Measurements from ENCODE around the gene EGFL6. TPM values are rescaled to one million over a fixed set of nuclear protein-coding genes. Genes with fewer than 3 reads are reported as not detected.

The EGFL6 gene
- total RNA-seq, 2 experiments from 2014 or later = 0.58 to 0.64 TPM

DNA sequence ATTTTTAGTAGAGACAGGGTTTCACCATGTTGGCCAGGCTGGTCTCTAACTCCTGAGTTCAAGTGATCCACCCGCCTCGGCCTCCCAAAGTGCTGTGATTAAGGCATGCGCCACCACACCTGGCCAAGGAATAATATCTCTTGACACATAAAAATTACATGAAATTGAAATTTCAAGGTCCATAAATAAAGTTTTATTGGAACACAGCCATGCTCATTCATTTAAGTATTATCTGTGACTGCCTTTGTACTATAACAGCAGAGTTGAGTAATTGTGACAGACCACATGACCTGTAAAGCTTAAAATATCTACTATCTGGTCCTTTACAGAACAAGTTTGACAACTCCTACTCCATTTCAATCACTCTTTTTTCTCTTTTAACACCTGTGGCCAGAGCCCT is 17.8 kb upstream of the EGFL6 start:
- Mint-ChIP-seq H3K36me3 (no peaks in the 10 kb centered on the region), H3K27ac (no peak overlapping the region), H3K4me1 (ENCODE audit: low read depth) (peaks cover 12% of the 10 kb centered on the region), H3K4me3 (no peak overlapping the region), H3K27me3 (peaks cover 9% of the 10 kb centered on the region), H3K9me3 (no peaks in the 10 kb centered on the region)
- intact Hi-C loops (cut with micrococcal nuclease) = loop anchor here (2.0 kb wide), 1 partner anchor 19 kb away; no protein-coding TSS in a partner anchor
- CTCF ChIA-PET = interaction anchor here (1.2 to 1.7 kb wide), 2 partner anchors 45 to 94 kb away, joined by 3 to 4 read pairs; no protein-coding TSS in a partner anchor
- POLR2A ChIA-PET = no interaction called here
- no peak for DNase-seq

DNA sequence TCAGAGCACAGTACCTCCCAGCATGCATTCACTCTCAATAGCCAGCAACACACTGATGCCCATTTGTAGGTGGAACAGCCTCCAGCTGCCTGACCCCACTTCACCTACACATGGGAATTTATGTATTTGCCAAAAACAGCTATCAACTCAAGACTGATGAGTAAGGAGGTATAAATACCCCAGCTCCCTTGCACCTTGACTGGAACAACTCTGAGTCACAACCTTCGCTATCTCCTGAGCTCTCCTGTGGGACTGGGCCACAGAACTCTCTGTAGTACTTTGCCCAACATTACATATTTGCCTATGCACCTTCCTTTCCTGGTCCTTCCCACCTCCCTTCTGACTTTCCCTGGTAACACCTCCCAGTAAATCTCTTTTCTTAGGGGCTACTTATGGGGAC is 16.5 kb upstream of the EGFL6 start:
- ChIA-PET POLR2A (no interaction called here), CTCF (interaction anchor here (1.7 kb wide), 1 partner anchor 46 kb away, joined by 4 read pairs; no protein-coding TSS in a partner anchor)
- H3K4me3 Mint-ChIP-seq = no peak overlapping the region
- no peak for DNase-seq
- H3K4me1 Mint-ChIP-seq (ENCODE audit: low read depth) = peaks cover 12% of the 10 kb centered on the region
- H3K36me3 Mint-ChIP-seq = no peaks in the 10 kb centered on the region
- H3K27ac Mint-ChIP-seq = no peak overlapping the region
- intact Hi-C loops (cut with micrococcal nuclease) = no loop called here
- H3K9me3 Mint-ChIP-seq = no peaks in the 10 kb centered on the region
- peaks cover 8% of the 10 kb centered on the region for H3K27me3 Mint-ChIP-seq

DNA sequence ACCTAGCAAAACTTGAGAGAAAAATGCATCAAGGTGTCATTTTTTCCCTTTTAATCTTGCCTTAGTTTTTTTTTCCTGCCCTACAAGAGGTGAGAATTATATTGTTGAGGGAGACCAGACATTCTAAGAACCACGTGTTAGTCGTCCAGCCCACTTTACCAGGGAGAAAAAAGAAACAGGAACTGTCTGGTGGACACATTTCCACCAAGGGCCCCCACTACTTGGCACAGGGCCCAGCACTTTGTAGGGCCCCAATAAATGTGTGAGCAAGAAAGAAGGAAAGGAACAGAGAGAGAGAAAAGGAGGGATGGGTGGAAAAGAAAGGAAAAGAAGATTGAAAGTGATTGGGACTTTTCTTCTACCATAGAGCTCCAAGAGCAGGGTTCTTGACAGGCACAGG is 3.9 kb upstream of the EGFL6 start:
- H3K27me3 Mint-ChIP-seq = peaks cover 27% of the 10 kb centered on the region
- intact Hi-C loops (cut with micrococcal nuclease) = no loop called here
- no peak overlapping the region for H3K27ac Mint-ChIP-seq
- no peak overlapping the region for H3K4me3 Mint-ChIP-seq
- no peaks in the 10 kb centered on the region for H3K36me3 Mint-ChIP-seq
- CTCF ChIA-PET = no interaction called here
- H3K4me1 Mint-ChIP-seq (ENCODE audit: low read depth) = peaks cover 9% of the 10 kb centered on the region
- POLR2A ChIA-PET = no interaction called here
- H3K9me3 Mint-ChIP-seq = no peaks in the 10 kb centered on the region
- DNase-seq = no peak

DNA sequence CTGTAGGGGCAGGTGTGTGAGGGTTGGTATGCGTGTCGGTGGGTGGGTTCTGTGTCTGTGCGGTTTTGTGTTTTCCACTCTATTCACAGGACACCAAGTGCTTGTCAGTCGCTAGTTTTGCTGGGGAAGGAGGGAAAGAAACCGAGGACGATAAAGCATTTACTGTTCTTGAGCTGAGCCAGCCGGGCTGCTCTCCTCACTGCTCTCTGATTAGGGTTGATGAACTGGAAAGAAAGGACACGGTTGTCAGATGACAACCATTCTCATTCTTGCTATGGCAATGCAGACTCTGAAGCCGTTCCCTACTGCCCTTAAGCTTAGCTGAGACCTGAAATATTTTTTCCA is 832 bp downstream of the EGFL6 start:
- Mint-ChIP-seq H3K36me3 (no peaks in the 10 kb centered on the region), H3K27me3 (peaks cover 24% of the 10 kb centered on the region), H3K27ac (no peak overlapping the region), H3K4me3 (peak overlapping the region; percentile 26), H3K4me1 (ENCODE audit: low read depth) (peaks cover 20% of the 10 kb centered on the region), H3K9me3 (no peaks in the 10 kb centered on the region)
- DNase-seq = no peak
- ChIA-PET CTCF (no interaction called here), POLR2A (no interaction called here)
- intact Hi-C loops (cut with micrococcal nuclease) = loop anchor here (2.0 kb wide), 1 partner anchor 19 kb away; no protein-coding TSS in a partner anchor

DNA sequence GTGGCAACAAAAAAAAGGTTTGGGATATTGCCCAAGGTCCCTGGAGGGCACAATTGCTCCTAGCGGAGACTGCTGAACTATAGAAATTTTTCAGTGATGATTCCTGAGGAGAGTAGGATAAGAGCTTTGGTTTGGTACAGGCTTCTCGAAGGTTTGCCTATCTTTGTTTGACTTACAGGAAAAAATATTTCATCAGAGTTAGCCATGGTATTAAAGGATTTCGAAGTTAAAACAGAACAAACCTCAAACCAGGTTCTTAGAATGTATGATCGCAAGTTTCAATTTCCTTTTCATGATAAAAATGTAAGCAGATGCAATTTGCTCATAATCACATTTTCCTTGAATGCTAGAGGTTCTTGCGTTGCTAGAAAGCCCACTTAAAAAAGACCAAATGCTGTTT is 1.7 kb downstream of the EGFL6 start:
- ChIA-PET CTCF (no interaction called here), POLR2A (no interaction called here)
- Mint-ChIP-seq H3K4me1 (ENCODE audit: low read depth) (peaks cover 20% of the 10 kb centered on the region), H3K4me3 (no peak overlapping the region), H3K27ac (no peak overlapping the region), H3K27me3 (peaks cover 22% of the 10 kb centered on the region), H3K36me3 (no peaks in the 10 kb centered on the region), H3K9me3 (no peaks in the 10 kb centered on the region)
- intact Hi-C loops (cut with micrococcal nuclease) = loop anchor here (2.0 kb wide), 1 partner anchor 20 kb away; no protein-coding TSS in a partner anchor
- no peak for DNase-seq

DNA sequence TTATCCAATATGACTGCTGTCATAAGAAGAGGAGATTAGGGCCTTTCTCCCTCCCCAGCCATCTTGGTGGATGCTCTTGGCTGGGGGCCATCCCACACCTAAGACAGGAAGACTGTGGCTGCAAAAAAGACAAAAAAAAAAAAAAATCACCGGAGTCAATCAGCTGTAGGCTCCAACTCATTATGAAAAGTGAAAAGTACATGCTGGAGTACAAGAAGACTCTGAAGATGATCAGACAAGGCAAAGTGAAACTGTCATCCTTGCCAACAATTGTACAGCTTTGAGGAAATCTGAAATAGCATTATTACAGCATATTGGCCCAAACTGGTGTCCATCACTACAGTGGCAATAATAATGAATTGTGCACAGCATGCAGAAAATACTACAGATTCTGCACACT is 5.2 kb downstream of the EGFL6 start:
- POLR2A ChIA-PET = interaction anchor here (0.7 kb wide), 1 partner anchor 441 kb away, joined by 5 read pairs; no protein-coding TSS in a partner anchor
- intact Hi-C loops (cut with micrococcal nuclease) = no loop called here

DNA sequence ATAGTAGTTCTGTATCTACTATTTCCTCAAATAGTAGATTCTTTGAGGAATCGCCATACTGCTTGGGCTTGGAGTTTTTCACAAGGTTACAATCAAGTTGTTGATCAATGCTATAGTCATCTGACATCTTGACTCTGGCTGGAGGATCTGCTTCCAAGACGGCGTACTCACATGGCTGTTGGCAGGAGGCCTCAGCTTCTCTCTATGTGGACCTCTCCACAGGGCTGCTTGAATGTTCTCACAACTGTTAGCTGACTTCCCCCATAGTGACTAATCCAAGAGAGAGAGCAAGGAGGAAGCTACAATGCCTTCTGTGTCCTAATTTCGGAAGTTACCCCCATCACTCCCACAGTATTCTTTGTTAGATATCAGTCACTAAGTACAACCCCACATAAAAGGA is 10.3 kb downstream of the EGFL6 start:
- CTCF ChIA-PET = no interaction called here
- no peaks in the 10 kb centered on the region for H3K9me3 Mint-ChIP-seq
- no peak overlapping the region for H3K4me3 Mint-ChIP-seq
- no peak overlapping the region for H3K27ac Mint-ChIP-seq
- intact Hi-C loops (cut with micrococcal nuclease) = no loop called here
- POLR2A ChIA-PET = no interaction called here
- peaks cover 9% of the 10 kb centered on the region for H3K27me3 Mint-ChIP-seq
- no peaks in the 10 kb centered on the region for H3K36me3 Mint-ChIP-seq
- peaks cover 2% of the 10 kb centered on the region for H3K4me1 Mint-ChIP-seq (ENCODE audit: low read depth)
- no peak for DNase-seq

More for the DNA sequence above, 5.2 kb downstream of the EGFL6 start:
- H3K27ac Mint-ChIP-seq = no peak overlapping the region
- CTCF ChIA-PET = interaction anchor here (0.7 kb wide), 1 partner anchor 396 kb away, joined by 4 read pairs; no protein-coding TSS in a partner anchor
- no peak for DNase-seq
- no peak overlapping the region for H3K4me3 Mint-ChIP-seq
- peaks cover 7% of the 10 kb centered on the region for H3K27me3 Mint-ChIP-seq
- H3K4me1 Mint-ChIP-seq (ENCODE audit: low read depth) = peaks cover 16% of the 10 kb centered on the region
- H3K9me3 Mint-ChIP-seq = no peaks in the 10 kb centered on the region
- H3K36me3 Mint-ChIP-seq = no peaks in the 10 kb centered on the region

DNA sequence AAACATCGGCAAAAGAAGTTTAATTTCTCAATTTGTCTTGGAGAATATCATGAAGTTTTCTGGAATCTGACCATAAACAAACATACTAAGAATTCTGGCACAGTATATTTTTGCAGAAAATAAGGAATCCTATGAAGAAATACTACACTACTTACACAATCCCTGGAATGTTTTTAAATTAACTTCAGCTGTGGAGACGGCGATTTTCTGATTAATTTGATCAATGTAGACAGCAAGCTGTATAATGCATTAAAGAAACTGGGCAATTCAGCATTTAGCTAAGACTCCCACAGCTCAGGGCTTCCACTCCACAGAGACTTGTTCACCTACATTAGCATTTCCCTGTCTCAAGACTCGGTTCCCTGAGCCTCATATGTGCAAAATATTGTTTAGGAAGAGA is 12.2 kb downstream of the EGFL6 start:
- no peaks in the 10 kb centered on the region for H3K9me3 Mint-ChIP-seq
- ChIA-PET CTCF (no interaction called here), POLR2A (no interaction called here)
- no peak overlapping the region for H3K27ac Mint-ChIP-seq
- H3K4me1 Mint-ChIP-seq (ENCODE audit: low read depth) = no peaks in the 10 kb centered on the region
- no peak overlapping the region for H3K4me3 Mint-ChIP-seq
- intact Hi-C loops (cut with micrococcal nuclease) = no loop called here
- no peak for DNase-seq
- H3K36me3 Mint-ChIP-seq = no peaks in the 10 kb centered on the region
- H3K27me3 Mint-ChIP-seq = peaks cover 13% of the 10 kb centered on the region

DNA sequence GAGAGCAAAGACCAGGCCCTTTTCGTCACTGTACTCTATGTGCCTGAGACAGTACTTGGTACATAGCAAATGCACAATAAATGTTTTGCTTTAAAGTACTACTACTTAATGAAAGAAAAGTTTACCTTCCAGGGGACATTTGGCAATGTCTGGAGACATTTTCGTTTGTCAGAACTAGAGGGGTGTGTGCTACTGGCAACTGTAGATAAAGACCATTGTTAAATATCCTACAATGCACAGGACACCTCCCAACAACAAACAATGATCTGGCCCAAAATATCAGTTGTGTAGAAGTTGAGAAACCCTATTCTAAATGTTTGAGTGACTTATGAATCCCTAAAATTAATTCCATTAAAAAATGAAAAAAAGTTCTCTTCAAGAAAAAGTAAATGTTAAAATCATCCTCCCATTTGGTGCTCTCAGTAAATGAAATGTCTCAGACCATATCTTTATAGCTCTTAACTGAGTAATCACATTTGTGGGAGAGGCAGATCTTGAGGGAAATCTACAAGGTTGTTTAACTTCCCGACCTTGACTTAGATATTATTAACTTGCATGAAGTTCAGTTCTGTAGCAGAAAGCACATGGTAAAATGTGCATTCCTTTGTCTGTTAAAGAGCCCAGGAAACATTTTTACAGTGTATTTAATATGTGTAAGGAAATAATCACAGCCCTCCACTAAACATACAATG is 18.5 kb downstream of the EGFL6 start:
- Mint-ChIP-seq H3K27me3 (peaks cover 11% of the 10 kb centered on the region), H3K4me3 (no peak overlapping the region), H3K4me1 (ENCODE audit: low read depth) (no peaks in the 10 kb centered on the region), H3K9me3 (no peaks in the 10 kb centered on the region), H3K36me3 (no peaks in the 10 kb centered on the region), H3K27ac (no peak overlapping the region)
- intact Hi-C loops (cut with micrococcal nuclease) = no loop called here
- POLR2A ChIA-PET = no interaction called here
- no peak for DNase-seq
- CTCF ChIA-PET = no interaction called here

DNA sequence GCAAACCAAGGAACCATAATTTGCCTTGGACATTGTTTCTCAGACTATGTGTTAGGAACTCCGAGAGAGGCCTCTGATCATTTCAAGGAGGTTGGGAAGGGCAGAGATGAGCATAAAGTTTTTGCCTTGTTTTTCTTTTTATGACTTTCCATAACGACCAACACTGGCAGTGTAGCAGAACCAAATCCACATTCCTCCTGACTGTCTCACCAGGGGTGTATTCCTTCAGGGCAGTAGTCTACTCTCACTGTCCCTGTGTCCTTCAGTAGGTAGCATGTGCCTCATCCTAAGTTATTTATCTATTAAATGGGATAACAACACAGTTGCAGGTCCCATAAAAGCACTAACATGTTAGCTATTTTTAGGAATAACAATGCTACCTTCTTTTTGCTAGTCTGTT is 20.8 kb downstream of the EGFL6 start:
- Mint-ChIP-seq H3K9me3 (no peaks in the 10 kb centered on the region), H3K4me3 (no peak overlapping the region), H3K4me1 (ENCODE audit: low read depth) (no peaks in the 10 kb centered on the region), H3K36me3 (no peaks in the 10 kb centered on the region), H3K27ac (no peak overlapping the region), H3K27me3 (peaks cover 4% of the 10 kb centered on the region)
- intact Hi-C loops (cut with micrococcal nuclease) = no loop called here
- POLR2A ChIA-PET = no interaction called here
- CTCF ChIA-PET = no interaction called here
- no peak for DNase-seq

DNA sequence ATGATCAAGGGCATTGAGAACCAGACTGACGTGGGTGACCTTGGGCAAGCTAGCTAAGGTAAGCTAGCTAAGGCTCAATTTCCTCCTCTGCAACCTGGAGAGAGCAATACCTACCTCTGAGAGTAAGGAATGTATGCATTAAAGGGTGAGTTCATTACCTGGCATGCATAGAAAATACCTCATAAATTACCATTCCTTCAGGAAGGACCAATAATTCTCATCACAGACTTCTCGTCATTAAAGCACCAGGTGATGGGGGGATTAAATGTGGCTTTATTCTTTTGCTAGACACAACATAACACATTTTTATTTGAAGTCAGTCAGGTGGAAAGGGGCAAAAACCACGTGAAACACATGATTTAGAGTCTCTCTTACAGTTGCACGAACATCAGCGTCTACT is 21.5 kb downstream of the EGFL6 start:
- no peaks in the 10 kb centered on the region for H3K36me3 Mint-ChIP-seq
- no peak overlapping the region for H3K4me3 Mint-ChIP-seq
- CTCF ChIA-PET = no interaction called here
- H3K27ac Mint-ChIP-seq = no peak overlapping the region
- intact Hi-C loops (cut with micrococcal nuclease) = no loop called here
- POLR2A ChIA-PET = no interaction called here
- H3K27me3 Mint-ChIP-seq = peaks cover 2% of the 10 kb centered on the region
- H3K9me3 Mint-ChIP-seq = no peaks in the 10 kb centered on the region
- no peak for DNase-seq
- no peaks in the 10 kb centered on the region for H3K4me1 Mint-ChIP-seq (ENCODE audit: low read depth)

DNA sequence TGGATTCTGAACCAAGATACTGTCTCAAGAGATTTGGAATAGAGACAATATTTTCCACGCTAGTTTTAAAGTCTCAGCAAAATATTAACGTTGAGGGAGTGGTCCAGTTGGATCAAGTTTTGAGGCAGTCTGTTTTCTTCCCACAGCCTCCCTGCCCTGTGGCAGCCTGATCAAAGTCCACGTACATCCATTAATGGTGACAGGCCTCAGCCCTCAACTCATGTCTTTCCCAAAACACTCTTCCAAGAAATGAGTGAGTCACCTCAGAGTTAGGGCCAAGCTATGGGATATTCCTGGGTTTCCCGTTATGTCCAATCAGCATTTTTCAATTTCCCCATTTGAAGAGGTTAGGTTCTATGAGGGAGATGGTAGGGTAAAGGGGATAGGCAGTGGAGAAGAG is 28.5 kb downstream of the EGFL6 start:
- Mint-ChIP-seq H3K36me3 (no peaks in the 10 kb centered on the region), H3K4me3 (no peak overlapping the region), H3K9me3 (no peaks in the 10 kb centered on the region), H3K27ac (no peak overlapping the region), H3K4me1 (ENCODE audit: low read depth) (no peaks in the 10 kb centered on the region), H3K27me3 (peaks cover 3% of the 10 kb centered on the region)
- no peak for DNase-seq
- ChIA-PET POLR2A (no interaction called here), CTCF (no interaction called here)
- intact Hi-C loops (cut with micrococcal nuclease) = no loop called here

DNA sequence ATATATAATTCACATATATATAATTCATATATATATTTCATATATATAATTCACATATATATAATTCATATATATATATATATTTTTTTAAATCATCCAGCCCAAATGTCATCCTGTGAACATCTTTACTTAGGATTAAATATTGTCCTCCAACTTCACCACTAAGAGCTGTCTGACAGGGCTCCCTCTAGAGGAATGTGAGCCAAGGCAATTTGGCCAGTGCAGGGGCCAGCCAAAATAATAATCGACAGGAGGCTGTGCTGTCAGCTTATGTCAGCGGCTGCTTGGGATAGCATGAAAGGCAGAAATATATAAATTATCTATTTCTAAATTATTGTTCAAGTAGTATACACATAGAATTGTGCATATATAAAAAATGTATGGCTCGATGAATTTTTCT is 29.5 kb downstream of the EGFL6 start:
- intact Hi-C loops (cut with micrococcal nuclease) = no loop called here
- POLR2A ChIA-PET = no interaction called here
- Mint-ChIP-seq H3K4me1 (ENCODE audit: low read depth) (no peaks in the 10 kb centered on the region), H3K4me3 (no peak overlapping the region), H3K27me3 (peaks cover 3% of the 10 kb centered on the region), H3K36me3 (no peaks in the 10 kb centered on the region), H3K27ac (no peak overlapping the region), H3K9me3 (no peaks in the 10 kb centered on the region)
- CTCF ChIA-PET = no interaction called here
- no peak for DNase-seq
